ENCODE measurements around the gene GRB7. TPM values are rescaled to one million over a fixed set of nuclear protein-coding genes. Genes with fewer than 3 reads are reported as not detected.

The GRB7 gene
- total and polyA plus RNA-seq, 9 of the 15 experiments (the other 6 are each of a cell fraction or from before 2014, with no cell fraction given), result 0.04 to 6.2 (median 2.2) TPM

GRCh38 chr17:39730095-39730921 lies 7.4 kb upstream of the GRB7 start, which contains the start of gene MIEN1 (continued):
- TF ChIP-seq JUND (IDR thresholded peaks at IDR 0.05; ENCODE audit: borderline replicate concordance, low read depth, low read length) (peak; percentile 55), JUND (tag; IDR thresholded peaks at IDR 0.05; ENCODE audit: borderline replicate concordance, low read depth, low read length) (no peak), NFXL1 (CRISPR knock-in tag; IDR thresholded peaks at IDR 0.05) (no peak)

- DNase-seq (ENCODE audit: extremely low read depth in 1 of 4, low spot score in 3 of 4), result no peak
- no peaks in the 10 kb centered on the region for H3K27me3 ChIP-seq (ENCODE audit: control insufficient read depth in 2 of 2, insufficient read depth in 2 of 2, low read length in 2 of 2)
- no peak overlapping the region for H2AFZ ChIP-seq (ENCODE audit: low read depth, low read length)
- FAIRE-seq, result no peak
- H3K27ac ChIP-seq (ENCODE audit: extremely low read depth, low read depth, low read length), result no peak overlapping the region
- H3K79me2 ChIP-seq (ENCODE audit: control insufficient read depth, insufficient read depth, low read length), result peaks cover 14% of the 10 kb centered on the region
- peaks cover 20% of the 10 kb centered on the region; the same call in 1 of the 3 replicates for H3K36me3 ChIP-seq (ENCODE audit: control insufficient read depth, insufficient read depth, low read length)
- in situ Hi-C loops (cut with MboI) (no loop called here), intact Hi-C loops (cut with micrococcal nuclease) (loop anchor here (5.0 kb wide), 1 partner anchor 45 kb away; the partner anchor contains the start of gene PGAP3)
- no peaks in the 10 kb centered on the region for H3K9me1 ChIP-seq (ENCODE audit: control insufficient read depth, insufficient read depth, low read length)
- H3K4me1 ChIP-seq (replicated peaks in 1 of 2; ENCODE audit: control insufficient read depth in 2 of 2, insufficient read depth in 2 of 2, low read length in 2 of 2), result peaks cover 9 to 18% of the 10 kb centered on the region in 2 experiments; a peak in 4 of 5 replicates
- H3K4me3 ChIP-seq, result no peak overlapping the region
- POLR2A ChIA-PET, result interaction anchor here (1.2 kb wide), 2 partner anchors 13 to 66 kb away, joined by 3 read pairs; no protein-coding TSS in a partner anchor
- CTCF ChIA-PET (ENCODE audit: low intra/inter-chr PET ratio), result no interaction called here
- no peaks in the 10 kb centered on the region for H3K9me3 ChIP-seq (replicated peaks; ENCODE audit: control insufficient read depth, insufficient read depth, low read depth, low read length)
- ATAC-seq, result no peak
- TF ChIP-seq HDAC2 (IDR thresholded peaks at IDR 0.05) (no peak), THRB (CRISPR knock-in tag; conservative IDR thresholded peaks at IDR 0.05) (no peak), ZNF146 (CRISPR knock-in tag; IDR thresholded peaks at IDR 0.05; ENCODE audit: unreplicated experiment) (peak; percentile 89), ZSCAN32 (CRISPR knock-in tag; IDR thresholded peaks at IDR 0.05) (no peak), PREB (CRISPR knock-in tag; IDR thresholded peaks at IDR 0.05) (no peak), ELK1 (CRISPR knock-in tag; IDR thresholded peaks at IDR 0.05) (no peak)
- 13% methylated on average over 3 of the region's 3 CpGs for WGBS (ENCODE audit: insufficient coverage, low coverage, missing lambda C conversion rate)
- H3K4me2 ChIP-seq (ENCODE audit: insufficient read depth, low read length), result no peak overlapping the region
- H3K9ac ChIP-seq (ENCODE audit: insufficient read depth in 1 of 2, low read depth in 2 of 2, low read length in 2 of 2), result no peak overlapping the region
- no peaks in the 10 kb centered on the region for H4K20me1 ChIP-seq (replicated peaks; ENCODE audit: control insufficient read depth, insufficient read depth, low read length)
- no TSS peak for BruUV-seq (replicated peaks)
Measured at GRCh38 chr17:39732586-39732985, 5.2 kb upstream of the GRB7 start.

Measured in K562 (cell line).